K562 (cell line): Measurements from ENCODE around the gene FAM83F. TPM values are rescaled to one million over a fixed set of nuclear protein-coding genes. Genes with fewer than 3 reads are reported as not detected.

Experiments
- ATAC-seq: fragments of 200-7000 bp; cut with Tn5 transposase; 3 replicates; pipeline ENCODE4 v1.9.1; 2020; ENCODE audit warnings: moderate library complexity
- BruUV-seq: library from RNA; stranded (reverse); fragments of 400-500 nt; replicated peaks from 2 replicates; lab custom pipeline; 2021; lab: Mats Ljungman, UMichigan
- CTCF ChIA-PET: fragments of 300-600 bp; formaldehyde crosslinking; extraction: SDS; loops from one replicate; lab custom pipeline; 2021; ENCODE audit warnings: low intra/inter-chr PET ratio; lab: Yijun Ruan, JAX
- POLR2A ChIA-PET: fragments of 300-600, 350-650 bp; sonication (Branson Sonifier 250); formaldehyde crosslinking; extraction: SDS; loops from one replicate; lab custom pipeline; 2021; ENCODE audit warnings: antibody characterized with exemption, inconsistent platforms; lab: Yijun Ruan, JAX
- DNase-seq, 4 experiments: peaks; one replicate each; pipeline versions ENCODE4 v3.0.0 to v3.0.0-alpha.2; 2011 to 2018; ENCODE audit warnings: low spot score in 3 of 4, mixed read lengths in 3 of 4; ENCODE audit errors: extremely low read depth in 1 of 4
- FAIRE-seq: peaks from 2 replicates; lab custom pipeline; 2011; peaks lifted over from hg19 to GRCh38; lab: Jason Lieb, UNC
- H2AFZ ChIP-seq: 2 replicates; pipeline ENCODE4 v1.6.0; 2011; ENCODE audit warnings: low read depth, low read length, control low read depth, inconsistent platforms
- H3K27ac ChIP-seq: fragments of 200-600 bp; 3 replicates; pipeline ENCODE4 v1.8.0; 2011; ENCODE audit warnings: low read depth, mild to moderate bottlenecking, control low read depth, inconsistent platforms, low read length, moderate library complexity, mixed read lengths; ENCODE audit errors: extremely low read depth
- H3K27me3 ChIP-seq, 2 experiments: fragments of 300-600 bp in 1 of 2; 2 replicates in 1 of 2; 3 replicates in 1 of 2; pipeline versions ENCODE4 v1.6.0 to v1.8.0; 2011; ENCODE audit warnings: inconsistent platforms in 2 of 2, low read length in 2 of 2, mild to moderate bottlenecking in 1 of 2, mixed read lengths in 1 of 2, moderate library complexity in 1 of 2; ENCODE audit not compliant: control insufficient read depth in 2 of 2, insufficient read depth in 2 of 2
- H3K36me3 ChIP-seq: fragments of 300-600 bp; 3 replicates; pipeline ENCODE4 v1.8.0; 2011; ENCODE audit warnings: mild to moderate bottlenecking, low read length, inconsistent platforms; ENCODE audit not compliant: control insufficient read depth, insufficient read depth
- H3K4me1 ChIP-seq, 2 experiments: fragments of 200-600 bp in 1 of 2; replicated peaks in 1 of 2; 2 replicates in 1 of 2; 3 replicates in 1 of 2; pipeline versions ENCODE4 v1.5.1 to v1.8.0; 2011; ENCODE audit warnings: inconsistent platforms in 2 of 2, low read length in 2 of 2, mild to moderate bottlenecking in 1 of 2, mixed read lengths in 1 of 2, moderate library complexity in 1 of 2; ENCODE audit not compliant: control insufficient read depth in 2 of 2, insufficient read depth in 2 of 2
- H3K4me2 ChIP-seq: 2 replicates; pipeline ENCODE4 v1.6.1; 2011; ENCODE audit warnings: low read length, control low read depth, inconsistent platforms, mixed read lengths; ENCODE audit not compliant: insufficient read depth
- H3K4me3 ChIP-seq: fragments of 200-600 bp; sonication (generic), shearing (Covaris generic); 2 replicates; pipeline ENCODE4 v1.5.1; 2016; ENCODE audit warnings: control low read depth, inconsistent platforms
- H3K79me2 ChIP-seq: fragments of 200-600 bp; 3 replicates; pipeline ENCODE4 v1.8.0; 2011; ENCODE audit warnings: low read length, inconsistent platforms; ENCODE audit not compliant: control insufficient read depth, insufficient read depth
- H3K9ac ChIP-seq, 2 experiments: 2 replicates each; pipeline versions ENCODE4 v1.6.0 to v1.6.1; 2011; ENCODE audit warnings: low read depth in 2 of 2, low read length in 2 of 2, control low read depth in 1 of 2, inconsistent platforms in 1 of 2, mild to moderate bottlenecking in 1 of 2, mixed read lengths in 1 of 2; ENCODE audit not compliant: insufficient read depth in 1 of 2
- H3K9me1 ChIP-seq: one replicate; pipeline ENCODE4 v1.6.0; 2011; ENCODE audit warnings: inconsistent platforms, mild to moderate bottlenecking, low read length, moderate library complexity; ENCODE audit not compliant: control insufficient read depth, insufficient read depth
- H3K9me3 ChIP-seq: replicated peaks from 2 replicates; pipeline ENCODE4 v1.5.1; 2011; ENCODE audit warnings: low read depth, low read length, inconsistent platforms; ENCODE audit not compliant: control insufficient read depth, insufficient read depth
- H4K20me1 ChIP-seq: replicated peaks from 2 replicates; pipeline ENCODE4 v1.6.1; 2011; ENCODE audit warnings: low read length, inconsistent platforms, mixed read lengths; ENCODE audit not compliant: control insufficient read depth, insufficient read depth
- CBFA2T2 ChIP-seq: fragments of 450-650 bp; conservative IDR thresholded peaks from 2 replicates; pipeline ENCODE4 v1.6.1; 2017; ENCODE audit warnings: mild to moderate bottlenecking
- CC2D1A ChIP-seq: fragments of 450-650 bp; IDR thresholded peaks from 2 replicates; pipeline ENCODE4 v1.6.1; 2017; ENCODE audit warnings: mild to moderate bottlenecking
- ZNF24 ChIP-seq: fragments of 450-650 bp; IDR thresholded peaks from 2 replicates; pipeline ENCODE4 v1.6.1; 2016
- WGBS: fragments of 100-300 bp; shearing (Covaris generic); methylation state at CpG from one replicate; pipeline ENCODE4 v1.1.6; 2016; ENCODE audit warnings: low coverage, mixed read lengths; ENCODE audit not compliant: insufficient coverage; ENCODE audit errors: missing lambda C conversion rate; 5-methylcytosine and 5-hydroxymethylcytosine counted together
- in situ Hi-C: fragments of 300-500 bp; cut with MboI; formaldehyde crosslinking; loops from 4 replicates; pipeline ENCODE4 v1.15.0; 2018; ENCODE audit warnings: inconsistent platforms, mixed read lengths
- intact Hi-C: fragments of 100-400 bp; cut with micrococcal nuclease; formaldehyde crosslinking; loops from 2 replicates; pipeline ENCODE4 v1.14.2; 2022
- polyA plus RNA-seq, 8 experiments: library from polyadenylated mRNA; depleted of rRNA in 4 of 8; stranded (reverse) in 5 of 8; unstranded in 3 of 8; fragments of >200 nt; fragmentation: Nextera tagmentation in 2 of 8; fragmentation: Illumina TruSeq in 1 of 8; extraction: Ambion mirVana in 2 of 8; extraction: Trizol in 1 of 8; gene quantifications; 2 replicates each; pipeline versions ENCODE4 v1.2.1 to v1.2.3, GENCODE V29; 2011 to 2014; ENCODE audit warnings: inconsistent platforms in 1 of 8, missing spikeins in 1 of 8
- total RNA-seq, 7 experiments: library from RNA; depleted of rRNA in 6 of 7; stranded (reverse); fragments of >200 nt in 6 of 7; fragmentation: Illumina TruSeq in 2 of 7; extraction: Trizol in 2 of 7; gene quantifications; 2 replicates each; pipeline versions ENCODE4 v1.2.1 to v1.2.3, GENCODE V29; 2011 to 2021; ENCODE audit warnings: low replicate concordance in 1 of 7

FAM83F gene
- total and polyA plus RNA-seq, 9 of the 15 experiments (the other 6 are each of a cell fraction or from before 2014, with no cell fraction given) = under 0.01 to 0.13 (median 0.04) TPM; not detected in 1

- Histone ChIP-seq H3K4me2 (no peak overlapping the region), H3K9me1 (no peaks in the 10 kb centered on the region), H3K79me2 (no peaks in the 10 kb centered on the region), H3K9me3 (no peaks in the 10 kb centered on the region), H3K9ac (no peak overlapping the region), H3K27me3 (no peaks in the 10 kb centered on the region), H4K20me1 (no peaks in the 10 kb centered on the region), H2AFZ (no peak overlapping the region), H3K4me3 (no peak overlapping the region), H3K36me3 (no peaks in the 10 kb centered on the region; the same call in 2 of the 3 replicates), H3K4me1 (peaks cover 2 to 9% of the 10 kb centered on the region in 2 experiments; a peak in 2 of 5 replicates), H3K27ac (no peak overlapping the region)
- intact Hi-C loops (no loop called here), in situ Hi-C loops (no loop called here)
- CTCF ChIA-PET = no interaction called here
- TF ChIP-seq CBFA2T2 = no peak
- no TSS peak for BruUV-seq
- FAIRE-seq (no peak), ATAC-seq (no peak), DNase-seq (no peak)
- POLR2A ChIA-PET = interaction anchor here (0.7 to 1.5 kb wide), 2 partner anchors 8 to 31 kb away, joined by 3 to 4 read pairs; no protein-coding TSS in a partner anchor
- WGBS = 75% methylated on average over 6 of the region's 6 CpGs
These were observed 15.7 kb upstream of the FAM83F start for GRCh38 chr22:39979048-39979447.

DNA sequence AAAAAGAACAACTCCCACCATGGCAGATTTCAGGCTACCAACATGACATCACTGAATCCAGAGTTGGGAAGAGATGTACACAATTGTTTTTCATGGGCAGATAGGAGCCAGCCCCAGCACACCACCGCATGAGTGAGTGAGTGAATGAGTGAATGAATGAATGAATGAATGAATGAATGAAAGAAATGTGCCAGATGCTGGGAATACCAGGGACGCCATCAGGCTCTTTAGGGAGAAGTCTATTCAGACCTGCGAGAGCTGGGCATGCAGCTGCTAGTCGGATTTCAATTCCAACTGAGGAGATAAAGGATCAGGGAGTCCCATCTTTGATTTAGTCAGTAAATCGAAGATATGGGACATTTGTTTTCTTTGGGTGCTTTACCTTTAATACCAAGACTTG is 15.3 kb upstream of the FAM83F start:
- Histone ChIP-seq H3K27me3 (no peaks in the 10 kb centered on the region), H4K20me1 (no peaks in the 10 kb centered on the region), H3K4me1 (peaks cover 2 to 12% of the 10 kb centered on the region in 2 experiments; a peak in 2 of 5 replicates), H3K4me2 (no peak overlapping the region), H3K36me3 (no peaks in the 10 kb centered on the region), H3K79me2 (no peaks in the 10 kb centered on the region)
- POLR2A ChIA-PET = interaction anchor here (0.7 kb wide), 1 partner anchor 30 kb away, joined by 4 read pairs; no protein-coding TSS in a partner anchor
- FAIRE-seq (no peak), ATAC-seq (no peak)
- in situ Hi-C loops = no loop called here
- TF ChIP-seq ZNF24 (peak; percentile 94), CC2D1A (no peak)
- TF ChIP-seq, all 486 proteins: peak for 1
- WGBS = 48% methylated on average over 5 of the region's 5 CpGs
- no peaks in the 10 kb centered on the region for H3K9me1 ChIP-seq
- H2AFZ ChIP-seq = no peak overlapping the region
- no TSS peak for BruUV-seq
- no peak overlapping the region for H3K9ac ChIP-seq
- no peak overlapping the region for H3K4me3 ChIP-seq
- CTCF ChIA-PET = no interaction called here
- no peaks in the 10 kb centered on the region for H3K9me3 ChIP-seq
- DNase-seq = no peak
- H3K27ac ChIP-seq = no peak overlapping the region
- intact Hi-C loops = no loop called here
